ENCODE measurements around the gene CNOT6L.

The CNOT6L gene

DNA sequence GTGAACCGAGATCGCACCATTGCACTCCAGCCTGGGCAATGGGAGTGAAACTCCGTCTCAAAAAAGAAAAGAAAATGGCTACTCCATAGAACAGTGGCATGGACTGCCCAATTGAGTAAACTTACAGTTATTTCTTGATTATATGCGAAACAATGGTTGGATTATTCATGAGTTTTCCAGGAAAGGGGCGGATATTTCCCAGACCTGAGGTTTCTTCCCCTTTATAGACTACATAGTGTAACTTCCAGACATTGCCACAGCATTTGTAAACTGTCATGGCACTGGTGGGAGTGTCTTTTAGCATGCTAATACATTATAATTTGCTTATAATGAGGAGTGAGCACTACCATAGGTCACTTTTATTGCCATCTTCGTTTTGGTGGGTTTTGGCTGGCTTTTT lies 29.3 kb upstream of the CNOT6L start:
- Histone ChIP-seq H3K27ac (ENCODE audit: low read length) (no peak overlapping the region), H3K4me1 (ENCODE audit: control insufficient read depth, insufficient read depth, low read length) (no peaks in the 10 kb centered on the region), H3K4me3 (ENCODE audit: low read length in 2 of 2) (no peak overlapping the region), H3K27me3 (ENCODE audit: control insufficient read depth in 1 of 2, insufficient read depth in 2 of 2, low read length in 2 of 2) (no peaks in the 10 kb centered on the region), H3K36me3 (ENCODE audit: control insufficient read depth in 2 of 2, insufficient read depth in 2 of 2, low read length in 2 of 2) (no peaks in the 10 kb centered on the region), H3K9me3 (ENCODE audit: control insufficient read depth in 2 of 2, low read length in 2 of 2) (no peaks in the 10 kb centered on the region), H3K9ac (ENCODE audit: low read length in 2 of 2) (no peak overlapping the region)

DNA sequence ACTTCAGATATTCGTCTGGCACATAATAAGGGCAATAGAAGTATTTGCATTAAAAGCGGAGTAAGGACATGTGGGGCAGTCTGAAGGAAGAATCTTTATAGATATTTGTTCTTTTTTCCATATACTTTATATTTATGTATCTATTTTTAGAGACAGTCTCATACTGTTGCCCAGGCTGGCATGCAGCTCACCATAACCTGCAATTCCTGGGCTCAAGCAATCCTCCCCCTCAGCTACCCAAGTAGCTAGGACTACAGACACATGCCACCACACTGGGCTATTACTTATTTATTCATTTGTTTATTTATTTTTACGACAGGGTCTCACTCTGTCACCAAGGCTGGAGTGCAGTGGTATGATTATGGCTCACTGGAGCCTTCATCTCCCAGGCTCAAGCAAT lies 26.8 kb upstream of the CNOT6L start:
- Histone ChIP-seq H3K4me3 (ENCODE audit: low read length in 2 of 2) (no peak overlapping the region), H3K4me1 (ENCODE audit: control insufficient read depth, insufficient read depth, low read length) (no peaks in the 10 kb centered on the region), H3K36me3 (ENCODE audit: control insufficient read depth in 2 of 2, insufficient read depth in 2 of 2, low read length in 2 of 2) (no peaks in the 10 kb centered on the region), H3K27ac (ENCODE audit: low read length) (no peak overlapping the region), H3K27me3 (ENCODE audit: control insufficient read depth in 1 of 2, insufficient read depth in 2 of 2, low read length in 2 of 2) (no peaks in the 10 kb centered on the region), H3K9me3 (ENCODE audit: control insufficient read depth in 2 of 2, low read length in 2 of 2) (no peaks in the 10 kb centered on the region), H3K9ac (ENCODE audit: low read length in 2 of 2) (no peak overlapping the region)

DNA sequence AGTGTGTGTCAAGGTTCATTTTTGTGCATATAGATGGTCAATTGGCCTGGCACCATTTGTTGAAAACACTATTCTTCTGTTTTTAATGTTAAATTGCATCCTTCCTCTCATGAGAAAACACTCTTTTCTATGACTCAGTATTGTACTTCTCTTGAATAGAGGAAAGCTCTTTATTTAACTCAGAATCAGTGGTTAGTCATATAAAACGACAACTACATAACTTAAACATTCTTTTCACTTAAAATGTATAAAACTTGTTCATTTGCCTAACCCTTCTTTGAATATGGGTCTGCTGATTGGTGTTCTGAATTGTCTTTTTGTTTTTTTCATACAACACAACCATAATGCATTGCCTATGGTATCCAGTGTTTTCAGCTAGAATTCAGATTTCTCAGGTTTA lies 26.2 kb upstream of the CNOT6L start:
- H3K36me3 ChIP-seq (ENCODE audit: control insufficient read depth in 2 of 2, insufficient read depth in 2 of 2, low read length in 2 of 2) = no peaks in the 10 kb centered on the region
- no peaks in the 10 kb centered on the region for H3K27me3 ChIP-seq (ENCODE audit: control insufficient read depth in 1 of 2, insufficient read depth in 2 of 2, low read length in 2 of 2)
- no peaks in the 10 kb centered on the region for H3K4me1 ChIP-seq (ENCODE audit: control insufficient read depth, insufficient read depth, low read length)
- no peaks in the 10 kb centered on the region for H3K9me3 ChIP-seq (ENCODE audit: control insufficient read depth in 2 of 2, low read length in 2 of 2)
- no peak overlapping the region for H3K4me3 ChIP-seq (ENCODE audit: low read length in 2 of 2)
- H3K9ac ChIP-seq (ENCODE audit: low read length in 2 of 2) = no peak overlapping the region
- H3K27ac ChIP-seq (ENCODE audit: low read length) = no peak overlapping the region

DNA sequence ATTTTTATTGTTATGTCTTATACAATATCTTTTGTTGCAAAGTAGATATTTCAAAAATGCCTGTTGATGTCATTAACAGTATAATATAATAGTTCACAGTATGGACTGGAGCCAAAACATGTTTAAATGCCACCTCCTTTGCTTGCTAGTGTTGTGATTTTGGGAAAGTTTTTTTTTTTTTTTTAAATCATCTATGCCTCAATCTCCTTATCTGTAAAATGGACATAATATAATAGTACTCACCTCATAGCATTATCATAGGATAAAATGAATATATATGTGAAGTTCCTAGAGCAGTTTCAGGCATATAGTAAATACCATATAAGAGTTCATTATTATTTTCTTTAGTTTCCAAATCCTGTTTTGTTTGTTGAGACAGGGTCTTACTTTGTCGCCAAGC lies 25.2 kb upstream of the CNOT6L start:
- Histone ChIP-seq H3K4me1 (ENCODE audit: control insufficient read depth, insufficient read depth, low read length) (no peaks in the 10 kb centered on the region), H3K9ac (ENCODE audit: low read length in 2 of 2) (no peak overlapping the region), H3K27ac (ENCODE audit: low read length) (no peak overlapping the region), H3K27me3 (ENCODE audit: control insufficient read depth in 1 of 2, insufficient read depth in 2 of 2, low read length in 2 of 2) (no peaks in the 10 kb centered on the region), H3K36me3 (ENCODE audit: control insufficient read depth in 2 of 2, insufficient read depth in 2 of 2, low read length in 2 of 2) (no peaks in the 10 kb centered on the region), H3K9me3 (ENCODE audit: control insufficient read depth in 2 of 2, low read length in 2 of 2) (no peaks in the 10 kb centered on the region), H3K4me3 (ENCODE audit: low read length in 2 of 2) (no peak overlapping the region)

DNA sequence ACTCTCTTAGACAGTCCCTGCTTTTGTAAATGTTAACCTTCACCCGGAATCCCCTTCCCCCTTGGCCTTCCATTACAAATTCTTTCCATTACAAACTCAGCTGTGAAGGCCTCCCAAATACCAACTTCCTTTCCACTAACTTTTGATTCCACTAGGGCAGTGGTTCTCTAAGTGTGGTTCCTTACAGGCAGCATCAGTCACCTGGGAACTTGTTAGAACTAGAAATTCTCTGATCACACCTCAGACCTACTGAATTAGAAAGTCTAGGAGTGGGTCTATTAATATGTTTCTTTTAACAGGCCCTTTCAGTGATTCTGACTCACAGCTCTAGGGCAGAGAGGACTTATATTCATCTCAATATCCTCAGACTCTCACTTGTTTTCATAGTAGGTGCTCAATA lies 24.5 kb upstream of the CNOT6L start:
- no peaks in the 10 kb centered on the region for H3K27me3 ChIP-seq (ENCODE audit: control insufficient read depth in 1 of 2, insufficient read depth in 2 of 2, low read length in 2 of 2)
- H3K27ac ChIP-seq (ENCODE audit: low read length) = no peak overlapping the region
- H3K36me3 ChIP-seq (ENCODE audit: control insufficient read depth in 2 of 2, insufficient read depth in 2 of 2, low read length in 2 of 2) = no peaks in the 10 kb centered on the region
- no peaks in the 10 kb centered on the region for H3K4me1 ChIP-seq (ENCODE audit: control insufficient read depth, insufficient read depth, low read length)
- no peaks in the 10 kb centered on the region for H3K9me3 ChIP-seq (ENCODE audit: control insufficient read depth in 2 of 2, low read length in 2 of 2)
- no peak overlapping the region for H3K9ac ChIP-seq (ENCODE audit: low read length in 2 of 2)
- no peak overlapping the region for H3K4me3 ChIP-seq (ENCODE audit: low read length in 2 of 2)

DNA sequence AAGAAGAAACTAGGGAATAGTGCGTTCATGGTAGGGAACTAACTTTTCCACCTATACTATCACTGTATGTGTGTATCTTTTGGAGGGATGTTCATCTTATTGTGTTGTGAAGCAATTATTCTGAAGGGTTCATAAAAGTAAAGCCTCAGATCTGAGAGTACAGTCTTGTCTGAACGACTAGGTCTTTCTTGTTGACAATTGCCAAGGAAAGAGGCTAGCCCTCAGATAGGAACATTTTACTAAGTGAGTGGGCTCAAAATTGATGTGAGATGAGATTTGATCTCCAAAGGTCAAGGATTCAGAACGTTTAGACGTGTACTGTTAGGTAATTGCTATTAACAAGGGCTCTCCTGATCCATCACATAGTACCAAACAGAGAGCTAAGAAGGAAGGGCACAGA lies 15.2 kb upstream of the CNOT6L start:
- Histone ChIP-seq H3K4me1 (ENCODE audit: control insufficient read depth, insufficient read depth, low read length) (no peaks in the 10 kb centered on the region), H3K9ac (ENCODE audit: low read length in 2 of 2) (no peak overlapping the region), H3K27me3 (ENCODE audit: control insufficient read depth in 1 of 2, insufficient read depth in 2 of 2, low read length in 2 of 2) (no peaks in the 10 kb centered on the region), H3K9me3 (ENCODE audit: control insufficient read depth in 2 of 2, low read length in 2 of 2) (no peaks in the 10 kb centered on the region), H3K27ac (ENCODE audit: low read length) (no peak overlapping the region), H3K36me3 (ENCODE audit: control insufficient read depth in 2 of 2, insufficient read depth in 2 of 2, low read length in 2 of 2) (no peaks in the 10 kb centered on the region), H3K4me3 (ENCODE audit: low read length in 2 of 2) (no peak overlapping the region)

DNA sequence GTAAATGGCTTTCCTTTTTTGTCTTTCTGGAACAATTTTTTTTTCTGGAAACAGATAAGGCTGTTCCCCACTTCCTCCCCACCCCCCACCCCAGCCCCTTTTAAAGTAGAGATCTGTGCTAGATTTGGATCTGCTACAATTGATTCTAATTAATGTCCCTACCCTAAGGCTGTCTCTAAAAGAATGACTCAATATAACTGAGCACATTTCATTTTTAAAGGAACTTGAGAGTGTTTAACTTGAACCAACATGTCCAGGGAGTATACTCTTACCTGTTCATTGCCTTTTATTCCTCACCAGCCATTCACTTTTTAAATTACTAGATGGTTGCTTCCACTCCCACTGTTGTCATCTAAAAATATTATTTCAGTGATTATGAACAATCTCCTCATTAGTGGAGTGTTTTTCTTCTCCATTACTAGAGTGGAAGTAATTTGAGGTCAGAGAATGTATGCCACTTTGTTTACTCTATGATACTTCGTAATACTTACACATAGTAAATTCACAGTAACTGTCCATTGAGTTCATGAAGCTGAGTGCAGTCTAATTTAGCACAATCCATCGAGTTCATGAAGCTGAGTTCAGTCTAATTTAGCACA lies 14.1 kb upstream of the CNOT6L start:
- Histone ChIP-seq H3K9me3 (ENCODE audit: control insufficient read depth in 2 of 2, low read length in 2 of 2) (no peaks in the 10 kb centered on the region), H3K27ac (ENCODE audit: low read length) (no peak overlapping the region), H3K9ac (ENCODE audit: low read length in 2 of 2) (no peak overlapping the region), H3K4me1 (ENCODE audit: control insufficient read depth, insufficient read depth, low read length) (no peaks in the 10 kb centered on the region), H3K36me3 (ENCODE audit: control insufficient read depth in 2 of 2, insufficient read depth in 2 of 2, low read length in 2 of 2) (no peaks in the 10 kb centered on the region), H3K27me3 (ENCODE audit: control insufficient read depth in 1 of 2, insufficient read depth in 2 of 2, low read length in 2 of 2) (no peaks in the 10 kb centered on the region), H3K4me3 (ENCODE audit: low read length in 2 of 2) (no peak overlapping the region)

DNA sequence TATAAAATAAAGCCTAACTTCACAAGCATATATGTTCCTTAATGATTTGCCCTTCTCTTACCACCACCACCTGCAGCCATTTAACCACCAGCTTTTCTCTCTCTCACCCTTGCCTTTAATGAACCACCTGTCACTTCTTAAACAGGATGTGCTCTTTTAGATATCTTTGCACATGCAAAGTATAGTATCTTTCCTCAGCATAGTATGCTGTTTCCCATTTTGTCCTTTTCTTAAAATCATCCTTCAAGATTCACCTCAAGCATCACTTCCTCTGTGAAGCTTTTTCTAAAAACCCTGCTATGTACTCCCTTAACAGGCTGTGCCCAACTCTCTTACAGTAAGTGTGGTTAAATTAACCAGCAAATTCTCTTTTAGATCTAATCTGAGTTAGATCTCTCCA lies 8.2 kb upstream of the CNOT6L start:
- Histone ChIP-seq H3K4me1 (ENCODE audit: control insufficient read depth, insufficient read depth, low read length) (no peaks in the 10 kb centered on the region), H3K9ac (ENCODE audit: low read length in 2 of 2) (no peak overlapping the region), H3K9me3 (ENCODE audit: control insufficient read depth in 2 of 2, low read length in 2 of 2) (no peaks in the 10 kb centered on the region), H3K27ac (ENCODE audit: low read length) (no peak overlapping the region), H3K27me3 (ENCODE audit: control insufficient read depth in 1 of 2, insufficient read depth in 2 of 2, low read length in 2 of 2) (no peaks in the 10 kb centered on the region), H3K36me3 (ENCODE audit: control insufficient read depth in 2 of 2, insufficient read depth in 2 of 2, low read length in 2 of 2) (no peaks in the 10 kb centered on the region), H3K4me3 (ENCODE audit: low read length in 2 of 2) (no peak overlapping the region)

DNA sequence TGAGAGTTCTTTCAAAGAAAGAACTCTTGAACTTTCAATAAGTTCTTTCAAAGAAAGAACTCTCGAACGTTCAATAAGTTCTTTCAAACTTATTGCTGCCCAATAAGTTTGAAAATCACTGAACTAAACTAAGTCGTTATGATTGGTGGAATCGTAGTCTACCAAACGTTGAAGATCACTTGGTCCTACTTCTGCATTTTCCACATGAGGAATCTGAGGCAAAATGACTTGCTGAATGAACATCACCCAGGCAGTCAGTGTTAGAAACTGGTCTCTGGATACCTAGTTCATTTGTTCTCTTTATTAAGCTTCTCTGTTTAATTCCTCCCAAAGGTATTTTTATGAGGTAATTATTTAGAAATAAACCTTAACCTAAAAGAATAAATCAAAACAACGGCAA lies 7.1 kb upstream of the CNOT6L start:
- H3K27me3 ChIP-seq (ENCODE audit: control insufficient read depth in 1 of 2, insufficient read depth in 2 of 2, low read length in 2 of 2) = no peaks in the 10 kb centered on the region
- no peaks in the 10 kb centered on the region for H3K9me3 ChIP-seq (ENCODE audit: control insufficient read depth in 2 of 2, low read length in 2 of 2)
- no peak overlapping the region for H3K9ac ChIP-seq (ENCODE audit: low read length in 2 of 2)
- H3K27ac ChIP-seq (ENCODE audit: low read length) = no peak overlapping the region
- peaks cover under 1% of the 10 kb centered on the region for H3K4me1 ChIP-seq (ENCODE audit: control insufficient read depth, insufficient read depth, low read length)
- no peak overlapping the region for H3K4me3 ChIP-seq (ENCODE audit: low read length in 2 of 2)
- no peaks in the 10 kb centered on the region for H3K36me3 ChIP-seq (ENCODE audit: control insufficient read depth in 2 of 2, insufficient read depth in 2 of 2, low read length in 2 of 2)

DNA sequence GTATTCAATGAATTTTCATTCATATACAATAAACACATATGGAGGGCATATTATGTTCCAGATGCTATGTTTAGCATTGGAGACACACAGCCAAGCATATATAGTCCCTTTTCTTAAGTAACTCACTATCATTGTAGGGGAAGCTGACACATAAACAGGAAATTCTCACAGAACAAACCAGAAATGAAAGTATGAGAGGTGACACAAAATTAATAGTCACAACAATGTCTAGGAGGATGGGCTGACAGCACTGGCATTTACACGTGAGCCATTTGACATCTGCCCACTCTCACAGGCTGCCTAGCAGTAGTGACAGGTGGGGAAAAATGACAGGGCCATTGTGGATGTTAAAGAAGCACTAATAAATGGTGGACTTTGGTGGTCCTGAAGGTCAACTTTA lies 2.6 kb upstream of the CNOT6L start:
- Histone ChIP-seq H3K36me3 (ENCODE audit: control insufficient read depth in 2 of 2, insufficient read depth in 2 of 2, low read length in 2 of 2) (no peaks in the 10 kb centered on the region), H3K4me3 (ENCODE audit: low read length in 2 of 2) (peak overlapping the region in 1 of 2 donors; percentile 90), H3K27ac (ENCODE audit: low read length) (peak overlapping the region; percentile 38), H3K9me3 (ENCODE audit: control insufficient read depth in 2 of 2, low read length in 2 of 2) (no peaks in the 10 kb centered on the region), H3K4me1 (ENCODE audit: control insufficient read depth, insufficient read depth, low read length) (peaks cover 9% of the 10 kb centered on the region), H3K27me3 (ENCODE audit: control insufficient read depth in 1 of 2, insufficient read depth in 2 of 2, low read length in 2 of 2) (no peaks in the 10 kb centered on the region), H3K9ac (ENCODE audit: low read length in 2 of 2) (peak overlapping the region in 1 of 2 donors; percentile 91)

DNA sequence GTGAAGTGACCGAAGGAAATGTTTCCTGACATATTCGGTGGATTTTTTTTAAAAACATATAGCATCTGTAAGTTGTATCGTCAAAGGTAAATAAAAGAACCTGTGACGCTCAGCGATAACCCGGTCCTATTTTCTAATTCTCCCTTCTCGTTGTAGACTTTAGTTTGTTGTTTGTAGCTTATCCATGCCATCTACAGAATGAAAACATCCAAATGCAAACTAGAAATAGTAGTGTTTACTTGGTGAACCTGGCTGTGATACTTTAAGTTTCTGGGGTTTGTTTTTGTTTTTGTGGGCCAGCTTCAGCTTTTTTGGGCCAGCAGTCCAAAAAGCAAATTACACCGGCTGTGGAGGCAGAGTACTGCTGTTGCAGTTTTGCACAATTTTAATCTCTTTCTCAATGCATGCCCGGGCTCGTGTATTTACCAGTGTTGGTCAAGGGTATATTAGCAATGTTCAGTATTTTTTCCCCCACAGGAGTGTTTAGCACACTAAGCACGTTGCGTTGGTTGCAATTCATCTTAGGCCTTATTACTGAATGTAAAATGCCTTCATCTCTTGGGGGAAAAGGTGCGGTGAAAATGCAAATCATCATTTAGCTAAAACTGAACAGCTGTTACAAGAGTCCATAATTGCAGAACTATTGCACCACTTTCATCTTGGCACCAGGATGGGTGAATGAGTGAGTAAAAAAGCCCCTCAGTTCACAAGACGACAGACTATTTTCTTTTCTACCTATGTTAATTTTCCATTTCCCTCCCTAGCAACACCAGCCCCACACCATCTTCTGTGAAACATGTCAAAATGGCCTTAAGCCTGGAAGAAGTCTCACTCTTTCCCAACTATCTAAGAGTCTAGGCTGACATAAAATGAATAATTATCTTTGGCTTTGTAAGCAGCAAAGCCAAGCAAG lies 1.7 kb upstream of the CNOT6L start:
- H3K27ac ChIP-seq (ENCODE audit: low read length) = peak overlapping the region; percentile 95
- H3K36me3 ChIP-seq (ENCODE audit: control insufficient read depth in 2 of 2, insufficient read depth in 2 of 2, low read length in 2 of 2) = no peaks in the 10 kb centered on the region
- H3K27me3 ChIP-seq (ENCODE audit: control insufficient read depth in 1 of 2, insufficient read depth in 2 of 2, low read length in 2 of 2) = no peaks in the 10 kb centered on the region
- peaks cover 9% of the 10 kb centered on the region for H3K4me1 ChIP-seq (ENCODE audit: control insufficient read depth, insufficient read depth, low read length)
- peak overlapping the region; percentile 90 to 97 for H3K4me3 ChIP-seq (ENCODE audit: low read length in 2 of 2)
- peak overlapping the region; percentile 91 to 98 for H3K9ac ChIP-seq (ENCODE audit: low read length in 2 of 2)
- H3K9me3 ChIP-seq (ENCODE audit: control insufficient read depth in 2 of 2, low read length in 2 of 2) = no peaks in the 10 kb centered on the region
